Tibial artery (tissue), 4 donors: ENCODE measurements around the gene TOM1.

Source experiments
- DNase-seq, 2 donors: peaks; one replicate each; pipeline ENCODE4 v3.0.0-alpha.2; 2019
- H3K27ac ChIP-seq, 2 donors: fragments of 200-600 bp; sonication (generic) in 1 of 2; 1 replicate in 1 of 2; 2 replicates in 1 of 2; pipeline ENCODE4 v1.5.1; 2018 to 2019; ENCODE audit warnings: mild to moderate bottlenecking in 1 of 2
- H3K27me3 ChIP-seq, 2 donors: fragments of 200-600 bp; sonication (generic) in 1 of 2; one replicate each; pipeline versions ENCODE4 v1.5.1 to v1.6.0; 2016 to 2019
- H3K36me3 ChIP-seq, 3 donors: fragments of 200-600 bp; sonication (generic) in 2 of 3; one replicate each; pipeline ENCODE4 v1.5.1; 2016 to 2019; ENCODE audit warnings: mild to moderate bottlenecking in 2 of 3
- H3K4me1 ChIP-seq, 4 donors: fragments of 200-600 bp; sonication (generic) in 2 of 4; 1 replicate in 3 of 4; 2 replicates in 1 of 4; pipeline ENCODE4 v1.5.1; 2016 to 2019
- H3K4me3 ChIP-seq, 2 donors: fragments of 200-600 bp; sonication (generic) in 1 of 2; 1 replicate in 1 of 2; 2 replicates in 1 of 2; pipeline ENCODE4 v1.5.1; 2018 to 2019; ENCODE audit warnings: mild to moderate bottlenecking in 2 of 2
- H3K9me3 ChIP-seq, 3 donors: fragments of 200-600 bp; sonication (generic) in 1 of 3; one replicate each; pipeline ENCODE4 v1.5.1; 2016 to 2019
- intact Hi-C: fragments of 100-400 bp; cut with DNase I; formaldehyde crosslinking; loops from one replicate; pipeline ENCODE4 v1.15.0; 2023; ENCODE audit warnings: low total_unique reads
- TF ChIP-seq, protein P1 (sequence below), 2 experiments: fragments of 200-600 bp in 1 of 2; fragments of 450-650 bp in 1 of 2; IDR thresholded peaks; one replicate each; pipeline ENCODE4 v1.5.1; 2017 to 2019; ENCODE audit warnings: antibody characterized with exemption in 2 of 2, mild to moderate bottlenecking in 1 of 2, moderate library complexity in 1 of 2

Gene TOM1

DNA sequence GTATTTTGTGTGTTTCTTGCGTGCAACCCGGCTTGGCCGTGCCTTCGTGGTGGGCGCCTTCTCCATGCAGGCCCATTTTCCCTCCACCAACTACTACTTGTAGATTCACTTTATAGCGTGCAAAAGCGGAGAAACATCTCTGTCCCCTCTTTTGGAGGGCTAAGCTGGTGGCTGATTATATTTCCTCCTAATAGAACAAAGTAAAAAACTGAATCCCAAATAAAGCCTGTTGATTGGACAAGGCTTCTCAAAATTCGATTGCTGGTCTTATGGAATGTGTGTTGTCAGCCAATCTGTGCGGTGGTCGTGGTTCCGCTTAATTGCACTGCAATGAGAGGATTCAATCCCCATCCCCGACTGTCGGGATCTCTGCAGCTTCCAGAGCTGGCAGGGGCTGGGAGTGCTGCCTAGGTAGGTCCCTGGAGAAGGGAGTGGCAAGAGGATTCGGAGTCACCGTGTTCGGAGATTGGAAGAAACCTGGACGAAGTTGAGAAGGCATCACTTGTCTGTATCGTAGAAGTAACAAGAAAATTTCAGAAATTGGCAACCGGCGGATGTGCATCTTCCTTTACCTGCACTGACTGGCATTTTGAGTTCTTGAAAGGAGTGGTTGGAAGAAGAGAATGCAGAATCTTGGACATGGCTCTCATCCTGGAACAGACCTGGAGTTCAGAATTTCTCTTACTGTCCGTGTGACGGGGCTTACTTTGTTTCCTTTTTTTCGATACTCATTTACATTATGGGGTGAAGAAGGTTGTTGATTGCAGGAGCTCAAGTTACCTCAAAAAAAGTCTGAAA lies 41.3 kb upstream of the TOM1 start:
- intact Hi-C loops = no loop called here
- no peaks in the 10 kb centered on the region for H3K27me3 ChIP-seq
- peaks cover 12 to 14% (median 14%) of the 10 kb centered on the region in 3 donors for H3K36me3 ChIP-seq
- TF ChIP-seq, protein P1, sequence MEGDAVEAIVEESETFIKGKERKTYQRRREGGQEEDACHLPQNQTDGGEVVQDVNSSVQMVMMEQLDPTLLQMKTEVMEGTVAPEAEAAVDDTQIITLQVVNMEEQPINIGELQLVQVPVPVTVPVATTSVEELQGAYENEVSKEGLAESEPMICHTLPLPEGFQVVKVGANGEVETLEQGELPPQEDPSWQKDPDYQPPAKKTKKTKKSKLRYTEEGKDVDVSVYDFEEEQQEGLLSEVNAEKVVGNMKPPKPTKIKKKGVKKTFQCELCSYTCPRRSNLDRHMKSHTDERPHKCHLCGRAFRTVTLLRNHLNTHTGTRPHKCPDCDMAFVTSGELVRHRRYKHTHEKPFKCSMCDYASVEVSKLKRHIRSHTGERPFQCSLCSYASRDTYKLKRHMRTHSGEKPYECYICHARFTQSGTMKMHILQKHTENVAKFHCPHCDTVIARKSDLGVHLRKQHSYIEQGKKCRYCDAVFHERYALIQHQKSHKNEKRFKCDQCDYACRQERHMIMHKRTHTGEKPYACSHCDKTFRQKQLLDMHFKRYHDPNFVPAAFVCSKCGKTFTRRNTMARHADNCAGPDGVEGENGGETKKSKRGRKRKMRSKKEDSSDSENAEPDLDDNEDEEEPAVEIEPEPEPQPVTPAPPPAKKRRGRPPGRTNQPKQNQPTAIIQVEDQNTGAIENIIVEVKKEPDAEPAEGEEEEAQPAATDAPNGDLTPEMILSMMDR (IDR thresholded peaks at IDR 0.05) = no peak
- H3K4me3 ChIP-seq = peak overlapping the region; percentile 93 to 94
- H3K9me3 ChIP-seq = no peaks in the 10 kb centered on the region
- DNase-seq = no peak
- H3K27ac ChIP-seq = peak overlapping the region; percentile 98 to 99
- H3K4me1 ChIP-seq = peaks cover 0 to 16% (median 13%) of the 10 kb centered on the region in 4 donors

DNA sequence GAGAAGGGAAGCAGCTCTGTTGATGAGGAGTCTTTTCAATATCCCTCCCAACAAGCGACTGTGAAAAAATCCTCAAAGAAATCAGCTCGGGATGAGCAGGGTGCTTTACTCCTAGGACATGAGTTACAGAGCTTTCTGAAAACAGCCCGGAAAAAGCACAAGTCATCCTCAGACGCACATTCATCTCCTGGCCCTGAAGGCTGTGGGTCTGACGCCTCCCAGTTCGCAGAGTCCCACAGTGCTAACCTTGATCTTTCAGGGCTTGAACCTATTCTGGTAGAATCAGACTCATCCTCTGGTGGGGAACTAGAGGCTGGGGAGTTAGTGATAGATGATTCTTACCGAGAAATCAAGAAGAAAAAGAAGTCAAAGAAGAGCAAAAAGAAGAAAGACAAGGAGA lies 34.7 kb upstream of the TOM1 start:
- peaks cover 47 to 76% (median 73%) of the 10 kb centered on the region in 3 donors for H3K36me3 ChIP-seq
- intact Hi-C loops = no loop called here
- H3K4me3 ChIP-seq = no peak overlapping the region
- no peaks in the 10 kb centered on the region for H3K27me3 ChIP-seq
- H3K9me3 ChIP-seq = no peaks in the 10 kb centered on the region
- H3K27ac ChIP-seq = no peak overlapping the region
- TF ChIP-seq, protein P1 (IDR thresholded peaks at IDR 0.05) = no peak
- no peaks in the 10 kb centered on the region for H3K4me1 ChIP-seq
- DNase-seq = no peak

DNA sequence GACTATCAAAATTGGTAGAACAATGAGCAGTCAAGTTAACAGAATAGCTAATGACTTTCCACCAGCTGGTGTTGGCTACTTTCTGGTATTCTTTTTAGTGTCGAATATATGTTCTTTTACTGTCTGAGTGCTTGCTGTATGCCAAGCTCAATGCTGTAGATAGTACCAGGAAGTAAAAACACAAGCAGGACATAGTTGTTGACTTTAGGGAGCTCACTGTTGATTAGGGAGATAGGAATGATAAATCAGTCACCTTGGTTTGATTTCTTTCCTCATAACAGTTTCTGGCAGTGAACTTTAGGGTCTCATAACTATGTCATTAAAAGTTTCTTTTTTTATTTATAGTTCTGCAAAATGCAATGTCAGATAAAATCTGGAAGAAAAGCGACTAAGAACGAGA lies 33.4 kb upstream of the TOM1 start:
- Histone ChIP-seq H3K27ac (no peak overlapping the region), H3K4me1 (no peaks in the 10 kb centered on the region), H3K27me3 (no peaks in the 10 kb centered on the region), H3K9me3 (no peaks in the 10 kb centered on the region), H3K36me3 (peaks cover 47 to 82% (median 81%) of the 10 kb centered on the region in 3 donors), H3K4me3 (no peak overlapping the region)
- intact Hi-C loops = no loop called here
- TF ChIP-seq, protein P1 (IDR thresholded peaks at IDR 0.05) = no peak
- no peak for DNase-seq

DNA sequence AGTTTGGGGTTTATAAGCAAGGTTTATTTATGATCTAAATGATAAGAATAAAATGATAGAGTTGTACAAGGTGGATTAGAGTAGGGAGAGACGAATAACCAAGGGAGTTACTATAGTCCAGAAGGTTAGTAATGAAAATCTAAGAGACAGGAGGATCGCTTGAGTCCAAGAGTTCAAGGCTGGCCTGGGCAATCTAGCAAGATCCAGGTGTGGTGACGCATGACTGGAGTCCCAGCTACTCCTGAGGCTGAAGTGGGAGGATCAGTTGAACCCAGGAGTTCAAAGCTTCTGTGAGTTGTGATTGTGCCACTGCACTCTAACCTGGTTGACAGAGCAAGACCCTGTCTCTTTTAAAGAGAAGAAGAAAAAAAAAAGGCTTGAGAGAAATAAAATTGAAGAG lies 30.1 kb upstream of the TOM1 start:
- no peak overlapping the region for H3K27ac ChIP-seq
- TF ChIP-seq, protein P1 (IDR thresholded peaks at IDR 0.05) = no peak
- H3K27me3 ChIP-seq = no peaks in the 10 kb centered on the region

DNA sequence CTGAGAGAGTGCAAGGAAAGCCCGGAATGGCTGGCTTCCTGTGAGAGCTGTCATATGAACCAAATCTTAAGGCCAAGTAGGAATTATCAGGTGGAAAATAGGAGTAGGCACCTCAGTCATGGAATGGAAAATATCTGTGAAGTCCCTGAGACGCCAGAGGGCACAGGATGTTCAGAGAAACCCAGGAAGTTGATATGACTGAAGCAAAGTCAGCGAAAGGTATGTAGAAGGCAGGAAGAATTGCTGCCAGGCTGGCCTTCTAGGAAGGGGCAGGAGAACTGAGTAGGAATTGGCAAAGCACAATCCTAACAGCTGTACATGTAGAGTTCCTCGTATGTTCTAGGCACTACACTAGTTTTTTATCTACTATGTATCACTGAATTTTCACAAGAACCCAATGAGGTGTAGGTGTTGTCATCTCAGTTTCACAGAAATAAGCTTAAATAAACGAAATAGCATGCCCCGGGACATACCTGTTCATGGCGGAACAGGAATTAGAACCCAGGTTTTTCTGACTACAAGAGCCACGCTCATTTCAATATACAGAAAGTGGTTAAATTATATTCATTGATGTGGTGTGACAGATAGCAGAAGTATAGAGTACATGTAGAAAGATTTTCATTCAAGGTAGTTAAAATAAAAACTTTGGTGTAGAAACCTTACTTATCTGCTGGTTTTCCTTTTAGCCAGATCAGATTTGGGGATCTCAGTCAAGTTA lies 25.4 kb upstream of the TOM1 start:
- H3K27ac ChIP-seq = no peak overlapping the region
- no peaks in the 10 kb centered on the region for H3K9me3 ChIP-seq
- peaks cover 0 to 70% (median 27%) of the 10 kb centered on the region in 3 donors for H3K36me3 ChIP-seq
- H3K4me3 ChIP-seq = no peak overlapping the region
- intact Hi-C loops = no loop called here
- no peaks in the 10 kb centered on the region for H3K4me1 ChIP-seq
- DNase-seq = no peak
- no peaks in the 10 kb centered on the region for H3K27me3 ChIP-seq
- TF ChIP-seq, protein P1 (IDR thresholded peaks at IDR 0.05) = no peak

More for the DNA sequence above, 30.1 kb upstream of the TOM1 start:
- Histone ChIP-seq H3K4me3 (no peak overlapping the region), H3K36me3 (peaks cover 23 to 88% (median 67%) of the 10 kb centered on the region in 3 donors), H3K9me3 (no peaks in the 10 kb centered on the region), H3K4me1 (no peaks in the 10 kb centered on the region)
- DNase-seq = no peak
- intact Hi-C loops = no loop called here
